ENCODE data around the gene CDRT4.
A peak's percentile ranks its signal among the peaks of the same experiment; 100 is the strongest.
"Not testable (repeated sequence)": the region's sequence is repeated elsewhere in the genome, so short reads cannot be mapped to it uniquely, and the experiment has no call there.

CDRT4 gene

GRCh38 chr17:15447928-15448579 is 19.4 kb downstream of the CDRT4 start:
- H3K4me1 ChIP-seq (ENCODE audit: control insufficient read depth, insufficient read depth, low read length) = no peaks in the 10 kb centered on the region
- H3K27me3 ChIP-seq (ENCODE audit: control insufficient read depth, insufficient read depth, low read length) = no peaks in the 10 kb centered on the region
- WGBS (ENCODE audit: insufficient coverage, insufficient read length) = no CpG with 5 or more reads among the region's 6 CpGs
- no peaks in the 10 kb centered on the region for H3K9me3 ChIP-seq (ENCODE audit: control insufficient read depth, insufficient read depth, low read length)
- DNase-seq (ENCODE audit: low read depth, low spot score) = no peak
- H3K4me3 ChIP-seq (ENCODE audit: low read length) = no peak overlapping the region
- no peak overlapping the region for H3K27ac ChIP-seq (ENCODE audit: low read length)
- no peaks in the 10 kb centered on the region for H3K36me3 ChIP-seq (ENCODE audit: control insufficient read depth, insufficient read depth, low read length)

- H3K27ac ChIP-seq (ENCODE audit: low read length) = no peak overlapping the region
- no peaks in the 10 kb centered on the region for H3K36me3 ChIP-seq (ENCODE audit: control insufficient read depth, insufficient read depth, low read length)
- H3K4me3 ChIP-seq (ENCODE audit: low read length) = no peak overlapping the region
- no peaks in the 10 kb centered on the region for H3K27me3 ChIP-seq (ENCODE audit: control insufficient read depth, insufficient read depth, low read length)
- H3K9me3 ChIP-seq (ENCODE audit: control insufficient read depth, insufficient read depth, low read length) = no peaks in the 10 kb centered on the region
- H3K4me1 ChIP-seq (ENCODE audit: control insufficient read depth, insufficient read depth, low read length) = no peaks in the 10 kb centered on the region
- DNase-seq (ENCODE audit: low read depth, low spot score) = peak; percentile 22
- WGBS (ENCODE audit: insufficient coverage, insufficient read length) = no CpG with 5 or more reads among the region's 10 CpGs
Measured at GRCh38 chr17:15446036-15446435, 21.4 kb downstream of the CDRT4 start.

DNA sequence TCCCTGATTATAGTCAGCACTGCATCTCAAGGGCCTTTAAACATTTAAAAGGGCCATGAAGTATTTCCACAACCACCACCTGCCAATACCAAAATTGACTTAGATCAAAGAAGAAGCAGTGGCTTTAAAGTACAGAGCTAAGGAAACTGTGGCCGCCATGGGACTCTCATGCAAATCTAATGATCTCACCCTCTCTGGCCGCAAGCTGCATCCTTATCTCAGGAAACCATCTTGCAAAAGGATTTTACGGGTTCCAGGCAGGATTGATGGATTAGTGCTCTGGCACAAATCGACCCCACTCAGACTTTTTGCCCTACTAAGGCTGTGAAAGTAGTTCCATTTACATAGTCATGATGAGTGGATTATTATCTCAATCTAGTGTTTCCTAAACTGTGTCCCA is 22.6 kb downstream of the CDRT4 start:
- DNase-seq (ENCODE audit: low read depth, low spot score) = no peak
- no peaks in the 10 kb centered on the region for H3K4me1 ChIP-seq (ENCODE audit: control insufficient read depth, insufficient read depth, low read length)
- H3K27me3 ChIP-seq (ENCODE audit: control insufficient read depth, insufficient read depth, low read length) = no peaks in the 10 kb centered on the region
- H3K27ac ChIP-seq (ENCODE audit: low read length) = no peak overlapping the region
- no peaks in the 10 kb centered on the region for H3K36me3 ChIP-seq (ENCODE audit: control insufficient read depth, insufficient read depth, low read length)
- no peaks in the 10 kb centered on the region for H3K9me3 ChIP-seq (ENCODE audit: control insufficient read depth, insufficient read depth, low read length)
- no peak overlapping the region for H3K4me3 ChIP-seq (ENCODE audit: low read length)
- WGBS (ENCODE audit: insufficient coverage, insufficient read length) = no CpG with 5 or more reads among the region's 4 CpGs

- WGBS (ENCODE audit: insufficient coverage, insufficient read length) = no CpG with 5 or more reads among the region's 13 CpGs
- no peaks in the 10 kb centered on the region for H3K4me1 ChIP-seq (ENCODE audit: control insufficient read depth, insufficient read depth, low read length)
- H3K27me3 ChIP-seq (ENCODE audit: control insufficient read depth, insufficient read depth, low read length) = no peaks in the 10 kb centered on the region
- DNase-seq (ENCODE audit: low read depth, low spot score) = no peak
- no peak overlapping the region for H3K27ac ChIP-seq (ENCODE audit: low read length)
- H3K36me3 ChIP-seq (ENCODE audit: control insufficient read depth, insufficient read depth, low read length) = peaks cover under 1% of the 10 kb centered on the region; the same call in 1 of the 2 replicates
- no peak overlapping the region for H3K4me3 ChIP-seq (ENCODE audit: low read length)
- H3K9me3 ChIP-seq (ENCODE audit: control insufficient read depth, insufficient read depth, low read length) = no peaks in the 10 kb centered on the region
Measured at GRCh38 chr17:15442311-15443180, 24.9 kb downstream of the CDRT4 start.

- DNase-seq (ENCODE audit: low read depth, low spot score) = no peak
- Histone ChIP-seq H3K9me3 (ENCODE audit: control insufficient read depth, insufficient read depth, low read length) (no peaks in the 10 kb centered on the region), H3K27ac (ENCODE audit: low read length) (no peak overlapping the region), H3K36me3 (ENCODE audit: control insufficient read depth, insufficient read depth, low read length) (peaks cover 4% of the 10 kb centered on the region; the same call in 1 of the 2 replicates), H3K4me3 (ENCODE audit: low read length) (no peak overlapping the region), H3K4me1 (ENCODE audit: control insufficient read depth, insufficient read depth, low read length) (no peaks in the 10 kb centered on the region), H3K27me3 (ENCODE audit: control insufficient read depth, insufficient read depth, low read length) (no peaks in the 10 kb centered on the region)
- WGBS (ENCODE audit: insufficient coverage, insufficient read length) = no CpG with 5 or more reads among the region's 4 CpGs
Measured at GRCh38 chr17:15441315-15441714, 26.1 kb downstream of the CDRT4 start.

- WGBS (ENCODE audit: insufficient coverage, insufficient read length) = no CpG with 5 or more reads among the region's 3 CpGs
- Histone ChIP-seq H3K36me3 (ENCODE audit: control insufficient read depth, insufficient read depth, low read length) (peaks cover 4% of the 10 kb centered on the region; the same call in 1 of the 2 replicates), H3K27me3 (ENCODE audit: control insufficient read depth, insufficient read depth, low read length) (no peaks in the 10 kb centered on the region), H3K4me1 (ENCODE audit: control insufficient read depth, insufficient read depth, low read length) (no peaks in the 10 kb centered on the region), H3K27ac (ENCODE audit: low read length) (no peak overlapping the region), H3K9me3 (ENCODE audit: control insufficient read depth, insufficient read depth, low read length) (no peaks in the 10 kb centered on the region), H3K4me3 (ENCODE audit: low read length) (no peak overlapping the region)
- no peak for DNase-seq (ENCODE audit: low read depth, low spot score)
Measured at GRCh38 chr17:15440347-15440746, 27.1 kb downstream of the CDRT4 start.

DNA sequence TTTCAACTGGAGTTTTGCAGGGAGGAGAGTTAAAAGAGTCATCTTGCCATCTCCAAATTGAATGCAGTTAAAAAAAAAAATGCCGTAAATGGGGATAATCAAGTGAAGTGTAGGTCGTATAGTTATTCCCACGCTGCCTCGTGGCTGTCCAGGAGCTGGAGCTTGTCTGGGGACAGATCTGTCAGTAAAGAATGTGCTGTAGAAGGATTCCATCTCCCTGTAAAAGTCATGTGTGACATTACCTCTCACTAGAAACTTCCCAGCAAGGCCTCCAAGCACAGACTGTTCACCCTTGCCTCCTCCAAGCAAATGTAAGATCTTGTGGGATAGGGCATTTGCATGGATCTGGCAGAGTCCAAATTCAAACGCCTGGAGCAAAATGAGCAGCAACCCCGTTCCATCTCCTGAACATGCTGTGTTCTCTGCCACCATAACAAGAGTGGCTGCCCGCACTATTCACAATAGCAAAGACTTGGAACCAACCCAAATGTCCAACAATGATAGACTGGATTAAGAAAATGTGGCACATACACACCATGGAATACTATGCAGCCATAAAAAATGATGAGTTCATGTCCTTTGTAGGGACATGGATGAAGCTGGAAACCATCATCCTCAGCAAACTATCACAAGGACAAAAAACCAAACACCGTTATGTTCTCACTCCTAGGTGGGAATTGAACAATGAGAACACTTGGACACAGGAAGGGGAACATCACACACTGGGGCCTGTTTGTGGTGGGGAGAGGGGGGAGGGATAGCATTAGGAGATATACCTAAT is 28.0 kb downstream of the CDRT4 start:
- H3K36me3 ChIP-seq (ENCODE audit: control insufficient read depth, insufficient read depth, low read length); H3K4me1 ChIP-seq (ENCODE audit: control insufficient read depth, insufficient read depth, low read length); H3K4me3 ChIP-seq (ENCODE audit: low read length); H3K27me3 ChIP-seq (ENCODE audit: control insufficient read depth, insufficient read depth, low read length); DNase-seq (ENCODE audit: low read depth, low spot score); H3K27ac ChIP-seq (ENCODE audit: low read length); H3K9me3 ChIP-seq (ENCODE audit: control insufficient read depth, insufficient read depth, low read length): not testable (repeated sequence)
- no CpG with 5 or more reads among the region's 8 CpGs for WGBS (ENCODE audit: insufficient coverage, insufficient read length)

GRCh38 chr17:15438491-15439105 is 28.8 kb downstream of the CDRT4 start:
- DNase-seq (ENCODE audit: low read depth, low spot score) = no peak
- Histone ChIP-seq H3K36me3 (ENCODE audit: control insufficient read depth, insufficient read depth, low read length) (peaks cover 4% of the 10 kb centered on the region; the same call in 1 of the 2 replicates), H3K9me3 (ENCODE audit: control insufficient read depth, insufficient read depth, low read length) (no peaks in the 10 kb centered on the region), H3K27ac (ENCODE audit: low read length) (no peak overlapping the region), H3K4me1 (ENCODE audit: control insufficient read depth, insufficient read depth, low read length) (no peaks in the 10 kb centered on the region), H3K4me3 (ENCODE audit: low read length) (no peak overlapping the region), H3K27me3 (ENCODE audit: control insufficient read depth, insufficient read depth, low read length) (no peaks in the 10 kb centered on the region)
- no CpG with 5 or more reads among the region's 6 CpGs for WGBS (ENCODE audit: insufficient coverage, insufficient read length)

DNA sequence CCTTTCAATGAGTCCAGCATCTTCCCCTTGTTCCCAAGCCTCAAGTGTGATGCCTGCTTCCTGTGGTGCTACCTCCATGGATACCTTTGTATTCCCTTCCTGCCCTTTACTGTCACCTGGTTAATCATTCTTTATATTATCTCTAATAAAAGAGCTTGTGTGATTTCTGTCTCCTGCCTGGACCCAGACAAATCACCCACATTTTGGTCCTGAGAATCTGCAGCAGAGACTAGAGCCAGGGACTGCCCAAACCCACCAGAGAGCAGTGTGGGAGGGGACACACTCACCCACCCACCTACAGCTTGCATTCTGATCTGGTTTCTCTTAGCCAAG is 30.2 kb downstream of the CDRT4 start:
- no peak for DNase-seq (ENCODE audit: low read depth, low spot score)
- no peaks in the 10 kb centered on the region for H3K4me1 ChIP-seq (ENCODE audit: control insufficient read depth, insufficient read depth, low read length)
- H3K36me3 ChIP-seq (ENCODE audit: control insufficient read depth, insufficient read depth, low read length) = peaks cover 4% of the 10 kb centered on the region; the same call in 1 of the 2 replicates
- no peaks in the 10 kb centered on the region for H3K9me3 ChIP-seq (ENCODE audit: control insufficient read depth, insufficient read depth, low read length)
- H3K4me3 ChIP-seq (ENCODE audit: low read length) = no peak overlapping the region
- H3K27me3 ChIP-seq (ENCODE audit: control insufficient read depth, insufficient read depth, low read length) = no peaks in the 10 kb centered on the region
- no peak overlapping the region for H3K27ac ChIP-seq (ENCODE audit: low read length)
